Trophoblast cell (in vitro differentiated cells and primary cell): ENCODE results near the gene DTNB.
"Not testable (repeated sequence)": the region's sequence is repeated elsewhere in the genome, so short reads cannot be mapped to it uniquely, and the experiment has no call there.

Experiments
- DNase-seq, 2 donors: peaks; one replicate each; pipeline ENCODE4 v3.0.0-alpha.2; 2016
- H2AFZ ChIP-seq: 2 replicates; pipeline ENCODE4 v1.6.1; 2013; ENCODE audit warnings: low read length, moderate library complexity, mild to moderate bottlenecking; ENCODE audit not compliant: insufficient read depth, poor library complexity
- H2AK5ac ChIP-seq: 2 replicates; pipeline ENCODE4 v1.6.1; 2013; ENCODE audit warnings: mild to moderate bottlenecking, low read length
- H2BK120ac ChIP-seq: 2 replicates; pipeline ENCODE4 v1.6.1; 2013; ENCODE audit warnings: low read length, mild to moderate bottlenecking, moderate library complexity; ENCODE audit not compliant: insufficient read depth, poor library complexity
- H2BK12ac ChIP-seq: 2 replicates; pipeline ENCODE4 v1.6.1; 2013; ENCODE audit warnings: mild to moderate bottlenecking, low read length, moderate library complexity
- H2BK5ac ChIP-seq: 2 replicates; pipeline ENCODE4 v1.6.1; 2013; ENCODE audit warnings: low read length, low read depth, moderate library complexity, mild to moderate bottlenecking; ENCODE audit not compliant: poor library complexity
- H3K14ac ChIP-seq: 2 replicates; pipeline ENCODE4 v1.6.1; 2013; ENCODE audit warnings: mild to moderate bottlenecking, low read length
- H3K18ac ChIP-seq: 2 replicates; pipeline ENCODE4 v1.6.1; 2013; ENCODE audit warnings: mild to moderate bottlenecking, low read length
- H3K23ac ChIP-seq: 2 replicates; pipeline ENCODE4 v1.6.1; 2013; ENCODE audit warnings: low read length
- H3K27ac ChIP-seq: 2 replicates; pipeline ENCODE4 v1.5.1; 2013; ENCODE audit warnings: low read depth, mild to moderate bottlenecking, inconsistent platforms, low read length, moderate library complexity
- H3K27me3 ChIP-seq: 2 replicates; pipeline ENCODE4 v1.6.1; 2013; ENCODE audit warnings: inconsistent platforms, mild to moderate bottlenecking, low read length, moderate library complexity; ENCODE audit not compliant: insufficient read depth
- H3K36me3 ChIP-seq, 2 experiments: 1 replicate in 1 of 2; 2 replicates in 1 of 2; pipeline ENCODE4 v1.6.1; 2013; ENCODE audit warnings: low read length in 2 of 2, mild to moderate bottlenecking in 2 of 2, moderate library complexity in 1 of 2; ENCODE audit not compliant: insufficient read depth in 2 of 2, control insufficient read depth in 1 of 2
- H3K4ac ChIP-seq: 2 replicates; pipeline ENCODE4 v1.6.1; 2013; ENCODE audit warnings: low read depth, mild to moderate bottlenecking, low read length, moderate library complexity
- H3K4me1 ChIP-seq, 2 experiments: 1 replicate in 1 of 2; 2 replicates in 1 of 2; pipeline ENCODE4 v1.6.1; 2013; ENCODE audit warnings: low read length in 2 of 2, mild to moderate bottlenecking in 2 of 2, moderate library complexity in 1 of 2; ENCODE audit not compliant: insufficient read depth in 2 of 2, control insufficient read depth in 1 of 2
- H3K4me2 ChIP-seq: 2 replicates; pipeline ENCODE4 v1.6.1; 2013; ENCODE audit warnings: inconsistent platforms, mild to moderate bottlenecking, low read length, moderate library complexity
- H3K4me3 ChIP-seq: 2 replicates; pipeline ENCODE4 v1.5.1; 2013; ENCODE audit warnings: mild to moderate bottlenecking, low read depth, low read length, inconsistent platforms
- H3K79me1 ChIP-seq: one replicate; pipeline ENCODE4 v1.6.1; 2013; ENCODE audit warnings: low read length
- H3K79me2 ChIP-seq: 2 replicates; pipeline ENCODE4 v1.6.1; 2013; ENCODE audit warnings: low read length, mild to moderate bottlenecking; ENCODE audit not compliant: control insufficient read depth, insufficient read depth, poor library complexity
- H3K9ac ChIP-seq: 2 replicates; pipeline ENCODE4 v1.6.1; 2013; ENCODE audit warnings: mild to moderate bottlenecking, low read length
- H3K9me3 ChIP-seq: 2 replicates; pipeline ENCODE4 v1.6.1; 2013; ENCODE audit warnings: low read depth, mild to moderate bottlenecking, control low read depth, inconsistent platforms, low read length; ENCODE audit not compliant: insufficient read depth
- H4K12ac ChIP-seq: 2 replicates; pipeline ENCODE4 v1.6.1; 2013; ENCODE audit warnings: low read depth, mild to moderate bottlenecking, low read length, moderate library complexity
- H4K8ac ChIP-seq: 2 replicates; pipeline ENCODE4 v1.6.1; 2013; ENCODE audit warnings: low read depth, mild to moderate bottlenecking, low read length, moderate library complexity
- H4K91ac ChIP-seq: one replicate; pipeline ENCODE4 v1.6.1; 2013; ENCODE audit warnings: low read depth, mild to moderate bottlenecking, low read length, moderate library complexity
- WGBS: extraction: QIAGEN DNeasy Blood & Tissue Kit; methylation state at CpG from one replicate; pipeline ENCODE4 v1.1.7; 2013; ENCODE audit warnings: missing lambda C conversion rate; ENCODE audit not compliant: insufficient read length, insufficient coverage; ENCODE audit errors: extremely low coverage; 5-methylcytosine and 5-hydroxymethylcytosine counted together

The DTNB gene

DNA sequence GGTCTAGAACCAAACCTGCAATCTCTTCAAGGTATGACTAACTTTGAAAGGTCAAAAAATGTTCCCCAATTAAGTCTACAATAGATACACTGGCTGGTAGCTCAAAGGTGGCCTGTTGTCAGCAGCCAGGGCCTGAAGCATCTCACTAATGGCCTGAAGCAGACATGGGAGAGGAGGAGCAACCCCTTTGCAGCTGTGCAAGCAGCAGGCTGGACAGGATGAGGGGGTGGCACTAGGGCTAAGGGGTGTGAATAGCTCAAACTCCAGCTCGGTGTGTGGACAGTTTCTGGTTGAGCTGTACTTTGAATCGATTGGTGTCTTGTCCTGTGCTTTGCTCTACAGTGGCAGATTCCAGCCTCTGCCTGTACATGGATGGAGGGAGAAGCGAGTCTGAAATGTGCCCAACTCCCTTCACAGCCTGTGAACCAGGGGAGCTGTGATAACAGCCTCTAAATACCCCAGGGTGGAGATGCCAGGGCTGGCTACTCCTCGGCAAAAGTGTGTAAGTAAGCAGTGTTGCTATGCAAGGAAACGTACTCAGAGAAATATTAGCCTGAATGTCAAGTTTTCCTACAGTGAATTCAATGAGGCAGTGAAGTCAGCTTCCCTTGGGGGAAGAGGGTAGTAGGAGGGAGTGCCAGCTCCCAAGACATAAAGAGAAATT lies 34.7 kb upstream of the DTNB start:
- WGBS = no CpG with 5 or more reads among the region's 5 CpGs
- no peak overlapping the region for H3K23ac ChIP-seq
- no peak overlapping the region for H3K4me3 ChIP-seq
- H4K8ac ChIP-seq = no peak overlapping the region
- H3K4me1 ChIP-seq = no peaks in the 10 kb centered on the region
- no peak for DNase-seq
- no peak overlapping the region for H4K91ac ChIP-seq
- H3K14ac ChIP-seq = no peak overlapping the region
- no peak overlapping the region for H4K12ac ChIP-seq
- no peaks in the 10 kb centered on the region for H3K9me3 ChIP-seq
- H3K4me2 ChIP-seq = no peak overlapping the region
- H3K27ac ChIP-seq = no peak overlapping the region
- H3K36me3 ChIP-seq = no peaks in the 10 kb centered on the region
- H3K4ac ChIP-seq = no peak overlapping the region
- H2BK120ac ChIP-seq = no peak overlapping the region
- H2AK5ac ChIP-seq = no peak overlapping the region
- H3K79me2 ChIP-seq = no peaks in the 10 kb centered on the region
- H2AFZ ChIP-seq = no peak overlapping the region
- no peak overlapping the region for H3K18ac ChIP-seq
- H3K79me1 ChIP-seq = no peaks in the 10 kb centered on the region
- no peak overlapping the region for H2BK12ac ChIP-seq
- no peak overlapping the region for H3K9ac ChIP-seq
- no peaks in the 10 kb centered on the region for H3K27me3 ChIP-seq
- H2BK5ac ChIP-seq = no peak overlapping the region

DNA sequence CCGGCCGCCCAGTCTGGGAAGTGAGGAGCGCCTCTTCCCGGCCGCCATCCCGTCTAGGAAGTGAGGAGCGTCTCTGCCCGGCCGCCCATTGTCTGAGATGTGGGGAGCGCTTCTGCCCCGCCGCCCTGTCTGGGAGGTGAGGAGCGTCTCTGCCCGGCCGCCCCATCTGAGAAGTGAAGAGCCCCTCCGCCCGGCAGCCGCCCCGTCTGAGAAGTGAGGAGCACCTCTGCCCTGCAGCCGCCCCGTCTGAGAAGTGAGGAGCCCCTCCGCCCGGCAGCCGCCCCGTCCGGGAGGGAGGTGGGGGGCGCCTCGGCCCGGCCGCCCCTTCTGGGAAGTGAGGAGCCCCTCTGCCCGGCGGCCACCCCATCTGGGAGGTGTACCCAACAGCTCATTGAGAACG lies 32.2 kb upstream of the DTNB start:
- not testable (repeated sequence) for H3K9ac ChIP-seq, H4K12ac ChIP-seq

DNA sequence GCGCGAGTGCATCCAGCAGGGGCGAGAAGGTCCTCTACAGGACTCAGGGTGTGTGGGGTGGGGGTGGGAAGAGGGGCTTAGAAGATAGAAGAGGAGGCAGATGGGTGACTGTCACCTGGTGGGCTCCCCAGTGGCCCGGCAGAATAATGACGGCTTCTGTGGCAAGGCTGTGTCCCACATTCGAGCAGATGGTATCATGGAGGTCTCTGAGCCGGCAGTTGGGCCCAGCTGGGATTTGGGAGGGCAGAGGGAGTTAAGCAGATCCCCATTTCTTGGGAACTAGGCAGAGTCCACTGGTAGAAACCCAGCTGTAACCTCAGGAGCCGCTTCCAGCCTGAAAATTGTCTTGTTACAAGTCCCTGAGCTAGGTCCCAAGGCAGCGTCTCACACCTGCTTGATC lies 28.4 kb upstream of the DTNB start:
- Histone ChIP-seq H2BK12ac (no peak overlapping the region), H3K4me2 (no peak overlapping the region), H3K36me3 (no peaks in the 10 kb centered on the region), H3K14ac (no peak overlapping the region), H3K79me1 (no peaks in the 10 kb centered on the region), H3K4me1 (no peaks in the 10 kb centered on the region), H3K9me3 (no peaks in the 10 kb centered on the region), H4K91ac (no peak overlapping the region), H3K4me3 (no peak overlapping the region), H3K79me2 (no peaks in the 10 kb centered on the region), H3K23ac (no peak overlapping the region), H2AFZ (no peak overlapping the region), H3K4ac (no peak overlapping the region), H2BK120ac (no peak overlapping the region), H4K12ac (no peak overlapping the region), H2AK5ac (no peak overlapping the region), H3K18ac (no peak overlapping the region), H4K8ac (no peak overlapping the region), H3K9ac (no peak overlapping the region), H3K27me3 (no peaks in the 10 kb centered on the region), H2BK5ac (no peak overlapping the region), H3K27ac (no peak overlapping the region)
- WGBS = no CpG with 5 or more reads among the region's 9 CpGs
- DNase-seq = no peak

More for the DNA sequence above, 32.2 kb upstream of the DTNB start:
- H4K8ac ChIP-seq, H3K36me3 ChIP-seq, H3K23ac ChIP-seq, H3K4me1 ChIP-seq, H3K18ac ChIP-seq, H2BK120ac ChIP-seq, H3K79me1 ChIP-seq, H3K9me3 ChIP-seq, H2BK12ac ChIP-seq, H3K79me2 ChIP-seq, H3K4me3 ChIP-seq, H2AK5ac ChIP-seq, H3K4ac ChIP-seq, H3K27me3 ChIP-seq, H3K27ac ChIP-seq, DNase-seq, H3K4me2 ChIP-seq, H2AFZ ChIP-seq, H3K14ac ChIP-seq, H2BK5ac ChIP-seq, H4K91ac ChIP-seq: not testable (repeated sequence)
- no CpG with 5 or more reads among the region's 33 CpGs for WGBS

- H2BK12ac ChIP-seq = no peak overlapping the region
- WGBS = no CpG with 5 or more reads among the region's 6 CpGs
Observed at GRCh38 chr2:25700221-25700660, 26.9 kb upstream of the DTNB start.

More at GRCh38 chr2:25700221-25700660, 26.9 kb upstream of the DTNB start:
- Histone ChIP-seq H3K9ac (no peak overlapping the region), H3K23ac (no peak overlapping the region), H4K8ac (no peak overlapping the region), H3K4me2 (no peak overlapping the region), H3K27me3 (no peaks in the 10 kb centered on the region), H3K18ac (no peak overlapping the region), H3K4me3 (no peak overlapping the region), H2BK120ac (no peak overlapping the region), H3K36me3 (no peaks in the 10 kb centered on the region), H2BK5ac (no peak overlapping the region), H3K4ac (no peak overlapping the region), H3K4me1 (no peaks in the 10 kb centered on the region), H2AFZ (no peak overlapping the region), H3K79me1 (no peaks in the 10 kb centered on the region), H3K9me3 (no peaks in the 10 kb centered on the region), H3K14ac (no peak overlapping the region), H3K27ac (no peak overlapping the region), H4K12ac (no peak overlapping the region), H2AK5ac (no peak overlapping the region), H3K79me2 (no peaks in the 10 kb centered on the region), H4K91ac (no peak overlapping the region)
- peak in 1 of 2 donors; percentile 52 for DNase-seq
